Kidney tubule cell (primary cell): ENCODE data around the gene FAM98B.

Experiments used
- DNase-seq: peaks from one replicate; pipeline ENCODE4 v3.0.0-alpha.2; 2018; ENCODE audit warnings: low spot score

FAM98B gene

DNA sequence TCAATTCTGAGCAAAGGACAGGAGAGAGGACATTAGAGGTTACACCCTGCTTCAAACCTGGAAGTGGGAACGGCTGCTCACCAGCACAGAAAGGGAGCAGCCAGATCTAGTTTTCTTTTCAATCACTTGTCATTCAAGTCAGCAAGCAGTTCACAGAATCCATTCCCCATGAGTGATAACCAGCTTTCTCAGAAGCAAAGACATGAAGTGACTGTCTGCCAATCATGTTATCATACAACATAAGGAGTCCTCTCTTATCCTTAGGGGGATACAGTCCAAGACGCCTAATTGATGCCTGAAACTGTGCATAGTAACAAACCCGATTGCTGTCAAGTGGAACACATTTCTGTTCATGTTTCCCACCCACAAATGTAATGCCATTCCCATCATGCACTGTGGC is 54.7 kb downstream of the FAM98B start:
- no peak for DNase-seq

- no peak for DNase-seq
Measured at GRCh38 chr15:38509152-38509551, 55.2 kb downstream of the FAM98B start.

DNA sequence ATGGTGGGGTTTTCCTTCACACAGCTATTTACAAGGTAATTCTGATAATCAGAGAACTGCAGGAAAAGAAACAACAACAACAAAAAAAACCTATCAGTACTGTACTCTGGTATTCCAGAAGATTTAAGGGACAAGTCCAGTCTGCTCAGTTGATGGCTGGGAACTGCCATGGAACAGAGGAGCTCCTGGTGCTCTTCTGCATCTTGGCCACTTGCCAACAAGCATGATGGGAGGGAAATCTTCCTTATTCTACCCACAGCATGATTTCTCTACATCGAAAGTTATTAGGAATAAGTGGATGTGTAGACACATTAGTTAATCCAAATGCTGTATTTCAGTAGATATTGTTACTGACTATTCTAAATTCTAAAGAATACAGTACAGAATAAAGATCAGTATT is 59.0 kb downstream of the FAM98B start:
- no peak for DNase-seq

- no peak for DNase-seq
Measured at GRCh38 chr15:38514601-38515000, 60.7 kb downstream of the FAM98B start.

- no peak for DNase-seq
Measured at GRCh38 chr15:38516626-38517025, 62.7 kb downstream of the FAM98B start.

GRCh38 chr15:38517312-38517975 is 63.5 kb downstream of the FAM98B start:
- DNase-seq: no peak

GRCh38 chr15:38518084-38518483 is 64.2 kb downstream of the FAM98B start:
- peak; percentile 21 for DNase-seq

DNA sequence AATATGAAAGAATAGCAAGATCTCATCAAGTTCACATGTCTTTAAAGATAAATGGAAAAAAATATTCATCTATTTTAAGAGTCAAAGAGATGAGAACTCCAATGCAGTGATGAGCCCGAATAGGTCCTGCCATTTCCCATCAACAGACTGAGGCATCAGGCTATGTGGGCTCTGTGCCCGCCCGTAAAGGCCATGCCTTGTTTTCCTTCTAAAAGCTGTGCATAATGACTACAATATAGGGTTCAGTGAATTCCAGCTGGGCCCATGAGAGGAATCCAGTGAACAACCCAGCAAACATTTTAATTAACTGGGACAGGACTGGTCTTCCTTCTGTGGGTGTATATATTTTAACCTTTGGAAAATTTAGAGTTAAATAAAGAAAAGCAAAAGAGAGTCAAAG is 66.1 kb downstream of the FAM98B start:
- DNase-seq: no peak

GRCh38 chr15:38521316-38521715 is 67.4 kb downstream of the FAM98B start:
- no peak for DNase-seq

GRCh38 chr15:38522922-38523321 is 69.0 kb downstream of the FAM98B start:
- no peak for DNase-seq

- DNase-seq: no peak
Measured at GRCh38 chr15:38524156-38524555, 70.2 kb downstream of the FAM98B start.

DNA sequence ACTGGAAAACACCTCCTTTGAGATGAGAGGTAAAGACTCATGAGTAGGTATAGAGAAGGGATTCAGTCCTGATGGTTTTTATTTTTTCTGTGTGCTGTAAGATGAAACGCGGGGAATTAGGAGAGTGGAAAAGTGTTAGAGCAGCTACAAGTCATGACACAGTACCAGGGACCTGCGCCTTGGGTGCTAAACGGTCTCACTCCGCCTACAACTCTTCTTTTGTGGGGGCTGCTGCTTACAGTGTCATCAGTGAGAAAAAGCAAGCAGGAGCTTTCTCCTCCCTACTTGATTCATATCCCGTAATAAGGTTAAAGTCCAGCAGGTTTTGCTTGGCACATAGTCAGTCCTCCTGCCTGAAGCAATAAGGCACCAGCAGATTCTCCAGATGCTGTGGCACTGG is 71.6 kb downstream of the FAM98B start:
- DNase-seq: no peak

GRCh38 chr15:38526158-38526557 is 72.2 kb downstream of the FAM98B start:
- no peak for DNase-seq

- peak; percentile 32 for DNase-seq
Measured at GRCh38 chr15:38528294-38528693, 74.4 kb downstream of the FAM98B start.

GRCh38 chr15:38530113-38530512 is 76.2 kb downstream of the FAM98B start:
- DNase-seq: peak; percentile 83

DNA sequence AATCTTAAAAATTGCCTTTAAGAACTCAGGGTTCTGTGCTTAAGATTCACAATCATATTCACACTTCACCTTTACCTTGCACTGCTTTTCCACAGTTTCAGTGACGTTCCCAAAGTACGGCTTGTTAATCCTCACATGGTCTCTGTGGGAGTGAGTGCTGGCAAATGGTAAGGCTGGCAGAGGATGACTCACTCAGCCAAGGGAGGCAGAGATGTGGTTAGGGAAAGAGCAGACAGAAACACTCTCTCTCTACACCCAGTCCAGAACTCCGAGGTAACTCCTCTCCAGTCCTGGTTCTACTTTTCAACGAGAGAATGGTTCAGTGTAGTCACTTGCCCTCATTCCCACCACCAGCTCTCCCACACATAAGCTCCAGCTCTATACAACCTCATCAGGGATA is 77.6 kb downstream of the FAM98B start:
- peak; percentile 85 for DNase-seq

DNA sequence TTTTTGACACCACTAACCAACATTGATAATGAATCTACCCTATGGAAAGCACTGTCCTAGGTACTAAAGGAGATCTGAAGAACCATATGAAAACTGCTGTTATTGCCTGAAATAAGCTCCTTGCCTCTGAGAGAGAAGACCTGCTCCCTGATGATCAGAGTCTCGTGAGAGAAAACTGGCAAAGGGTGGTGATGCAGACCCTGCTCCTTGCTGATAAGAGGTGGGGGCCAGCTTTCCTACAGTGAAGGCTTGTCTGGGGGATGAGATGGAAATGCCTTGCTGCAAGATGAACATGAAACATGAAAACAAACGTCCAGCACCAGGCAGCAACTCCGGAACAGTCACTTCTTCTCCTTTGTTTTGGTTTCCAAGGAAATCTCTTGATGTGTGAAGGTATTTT is 78.8 kb downstream of the FAM98B start:
- DNase-seq: no peak

DNA sequence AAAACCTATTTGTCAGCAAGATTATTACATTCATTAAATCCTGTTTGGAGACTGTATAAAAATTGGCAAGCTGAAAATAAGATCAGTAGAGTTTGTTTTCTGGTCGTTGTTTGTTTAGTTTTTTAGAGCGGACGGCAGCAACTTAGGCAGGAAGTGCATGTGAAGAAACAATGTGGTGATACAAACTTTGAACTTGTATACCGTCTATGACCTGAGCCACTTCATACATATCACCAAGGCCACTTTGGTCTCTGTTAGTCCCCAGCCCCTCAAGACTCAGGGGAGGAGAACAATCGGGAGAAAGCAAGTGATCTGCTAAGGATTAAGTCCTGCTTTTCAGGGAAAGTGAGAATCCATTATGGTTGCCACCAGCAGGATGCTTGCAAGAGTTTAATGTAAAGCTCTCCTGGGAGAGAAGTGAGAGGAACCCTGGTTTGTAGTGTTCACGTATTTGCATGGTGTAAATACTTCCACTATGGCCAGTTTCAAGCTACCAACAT is 79.5 kb downstream of the FAM98B start:
- no peak for DNase-seq

GRCh38 chr15:38533926-38534325 is 80.0 kb downstream of the FAM98B start:
- DNase-seq: no peak

GRCh38 chr15:38534691-38535090 is 80.8 kb downstream of the FAM98B start:
- DNase-seq: no peak

DNA sequence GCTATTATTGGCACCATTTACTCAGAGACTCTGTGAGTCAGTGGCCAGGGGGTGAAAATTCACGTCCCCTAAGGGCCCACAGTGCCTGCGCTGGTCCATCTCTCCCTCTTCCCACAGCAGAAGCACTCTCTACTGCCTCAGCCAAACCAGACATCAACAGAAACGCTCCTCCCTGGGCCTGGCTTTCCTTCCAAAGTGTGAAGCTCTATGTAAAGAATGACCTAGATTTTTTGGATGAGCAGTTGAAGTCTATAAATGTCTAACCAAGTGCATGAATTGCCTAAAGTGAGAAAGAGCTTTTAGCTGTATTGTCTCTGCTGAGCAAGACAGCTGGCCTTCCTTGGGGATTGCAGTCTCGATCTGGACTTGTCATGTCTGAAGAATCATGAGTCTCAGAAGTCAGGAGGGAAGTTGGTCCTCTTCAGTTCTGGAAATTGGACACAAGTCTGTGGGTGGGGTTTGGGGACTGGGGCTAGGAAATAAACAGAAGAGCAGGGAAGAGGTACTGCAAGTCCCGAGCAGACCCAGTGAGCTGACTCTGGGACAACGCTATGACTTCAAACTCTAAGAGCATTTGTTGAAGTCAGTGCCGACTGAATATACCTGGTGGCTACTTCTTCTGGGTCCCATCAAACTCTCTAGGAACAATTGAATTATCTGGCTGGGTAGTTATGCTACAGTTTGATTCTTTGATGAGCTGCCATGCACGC is 81.7 kb downstream of the FAM98B start:
- peak; percentile 67 for DNase-seq

GRCh38 chr15:38536201-38536676 is 82.3 kb downstream of the FAM98B start:
- peak; percentile 96 for DNase-seq
